ENCODE data around the gene KRTAP10-8.
"Not testable (repeated sequence)": the region's sequence is repeated elsewhere in the genome, so short reads cannot be mapped to it uniquely, and the experiment has no call there.

Gene KRTAP10-8

DNA sequence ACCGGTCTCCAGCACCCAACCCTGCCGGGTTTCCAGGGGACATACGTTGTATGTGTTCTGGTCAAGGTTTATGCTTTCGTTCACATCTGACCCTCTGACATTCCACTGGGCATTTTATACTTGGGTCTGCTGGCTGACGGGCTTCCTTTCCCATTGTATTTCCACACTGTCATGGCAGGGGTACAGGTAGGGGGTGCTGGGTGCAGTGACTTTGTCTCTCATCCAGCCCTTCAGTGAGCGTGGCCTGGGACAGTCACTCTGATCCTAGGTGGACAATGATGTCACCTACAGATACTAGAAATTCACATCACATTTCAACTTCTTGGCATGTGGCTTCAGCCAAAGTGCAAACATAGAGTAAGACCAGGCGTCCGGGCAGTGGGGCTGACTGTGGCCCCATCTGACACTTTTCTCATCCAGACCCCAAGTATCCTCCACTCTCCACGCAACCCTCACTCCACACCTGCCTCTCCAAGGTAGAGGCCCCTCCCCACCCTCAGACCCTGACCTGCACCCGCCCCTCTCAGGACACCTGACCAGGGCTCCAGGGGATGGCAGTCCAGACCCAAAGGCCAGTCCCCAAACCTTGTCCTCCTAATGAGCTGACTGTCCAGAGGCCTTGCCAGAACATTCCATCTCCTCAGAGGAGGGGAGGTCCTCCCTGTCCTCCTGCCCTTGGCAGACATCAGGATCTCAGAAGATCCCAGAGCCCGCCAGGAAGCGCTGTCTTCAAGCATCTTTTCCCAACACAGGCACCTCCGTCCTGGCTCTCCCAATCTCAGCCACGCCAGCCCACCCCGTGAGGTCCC lies 24.5 kb downstream of the KRTAP10-8 start:
- Histone ChIP-seq H3K9me3 (replicated peaks in 1 of 2; ENCODE audit: control insufficient read depth in 2 of 2, insufficient read depth in 1 of 2, low read depth in 1 of 2, low read length in 2 of 2) (peaks cover 3% of the 10 kb centered on the region in 2 donors), H3K4ac (ENCODE audit: low read length) (no peak overlapping the region), H4K8ac (ENCODE audit: low read depth, low read length) (no peak overlapping the region), H3K4me2 (ENCODE audit: insufficient read depth, low read length, poor library complexity, severe bottlenecking) (no peak overlapping the region), H2BK120ac (ENCODE audit: low read depth, low read length) (no peak overlapping the region), H3K79me1 (ENCODE audit: low read depth, low read length) (no peaks in the 10 kb centered on the region), H2AK5ac (ENCODE audit: low read depth, low read length) (peak overlapping the region; percentile 59), H3K18ac (ENCODE audit: low read length) (peak overlapping the region; percentile 44), H4K91ac (ENCODE audit: low read depth, low read length, poor library complexity) (no peak overlapping the region), H2AFZ (ENCODE audit: low read length) (peak overlapping the region; percentile 90), H2BK12ac (ENCODE audit: low read length) (peak overlapping the region; percentile 99), H3K4me3 (ENCODE audit: low read length in 2 of 2) (no peak overlapping the region), H3K27ac (replicated peaks; ENCODE audit: low read length) (no peak overlapping the region), H2BK5ac (ENCODE audit: low read length) (no peak overlapping the region), H3K14ac (ENCODE audit: low read length) (no peak overlapping the region), H3K9ac (ENCODE audit: low read depth, low read length, poor library complexity) (no peak overlapping the region), H2BK15ac (ENCODE audit: low read length) (peak overlapping the region; percentile 96), H3K23ac (ENCODE audit: low read depth, low read length, poor library complexity) (no peak overlapping the region), H3K36me3 (replicated peaks in 1 of 2; ENCODE audit: control insufficient read depth in 2 of 2, insufficient read depth in 2 of 2, low read length in 2 of 2) (no peaks in the 10 kb centered on the region), H3K27me3 (ENCODE audit: control insufficient read depth in 3 of 3, insufficient read depth in 3 of 3, low read depth in 1 of 3, low read length in 3 of 3) (no peaks in the 10 kb centered on the region), H3K4me1 (ENCODE audit: control insufficient read depth in 2 of 2, insufficient read depth in 1 of 2, low read depth in 1 of 2, low read length in 2 of 2) (peaks cover 5 to 11% of the 10 kb centered on the region in 2 donors)
- whole genome bisulfite sequencing, 2 donors (ENCODE audit: extremely low coverage in 2 of 2, insufficient read length in 2 of 2, insufficient replicate concordance in 1 of 2), result no CpG with 5 or more reads among the region's 15 CpGs
- no peak for DNase-seq (ENCODE audit: low spot score)

- H3K27me3 ChIP-seq (ENCODE audit: control insufficient read depth in 3 of 3, insufficient read depth in 3 of 3, low read depth in 1 of 3, low read length in 3 of 3), result no peaks in the 10 kb centered on the region
- H3K4me2 ChIP-seq (ENCODE audit: insufficient read depth, low read length, poor library complexity, severe bottlenecking), result no peak within 1 kb of the TSS
- H2BK120ac ChIP-seq (ENCODE audit: low read depth, low read length), result no peak within 1 kb of the TSS
- H3K9ac ChIP-seq (ENCODE audit: low read depth, low read length, poor library complexity), result peak within 1 kb of the TSS; percentile 63
- H3K14ac ChIP-seq (ENCODE audit: low read length), result no peak within 1 kb of the TSS
- H4K91ac ChIP-seq (ENCODE audit: low read depth, low read length, poor library complexity), result no peak within 1 kb of the TSS
- H2AFZ ChIP-seq (ENCODE audit: low read length), result peak within 1 kb of the TSS; percentile 90
- H4K8ac ChIP-seq (ENCODE audit: low read depth, low read length), result no peak within 1 kb of the TSS
- no peak for DNase-seq (ENCODE audit: low spot score)
- peaks cover 2 to 3% of the 10 kb centered on the region in 2 donors for H3K9me3 ChIP-seq (replicated peaks in 1 of 2; ENCODE audit: control insufficient read depth in 2 of 2, insufficient read depth in 1 of 2, low read depth in 1 of 2, low read length in 2 of 2)
- peak within 1 kb of the TSS; percentile 99 for H2BK12ac ChIP-seq (ENCODE audit: low read length)
- H2AK5ac ChIP-seq (ENCODE audit: low read depth, low read length), result peak within 1 kb of the TSS; percentile 59
- H3K18ac ChIP-seq (ENCODE audit: low read length), result peak within 1 kb of the TSS; percentile 44
- WGBS, 2 donors (ENCODE audit: extremely low coverage in 2 of 2, insufficient read length in 2 of 2, insufficient replicate concordance in 1 of 2), result no CpG with 5 or more reads among the region's 21 CpGs
- peak within 1 kb of the TSS; percentile 29 for H3K23ac ChIP-seq (ENCODE audit: low read depth, low read length, poor library complexity)
- H3K79me1 ChIP-seq (ENCODE audit: low read depth, low read length), result no peaks in the 10 kb centered on the region
- no peak within 1 kb of the TSS for H3K4me3 ChIP-seq (ENCODE audit: low read length in 2 of 2)
- no peak within 1 kb of the TSS for H2BK5ac ChIP-seq (ENCODE audit: low read length)
- H3K4me1 ChIP-seq (ENCODE audit: control insufficient read depth in 2 of 2, insufficient read depth in 1 of 2, low read depth in 1 of 2, low read length in 2 of 2), result peaks cover 5 to 11% of the 10 kb centered on the region in 2 donors
- H3K4ac ChIP-seq (ENCODE audit: low read length), result no peak within 1 kb of the TSS
- no peaks in the 10 kb centered on the region for H3K36me3 ChIP-seq (replicated peaks in 1 of 2; ENCODE audit: control insufficient read depth in 2 of 2, insufficient read depth in 2 of 2, low read length in 2 of 2)
- peak within 1 kb of the TSS; percentile 96 for H2BK15ac ChIP-seq (ENCODE audit: low read length)
- H3K27ac ChIP-seq (replicated peaks; ENCODE audit: low read length), result no peak within 1 kb of the TSS
Observed at GRCh38 chr21:44637018-44637850, 25.4 kb downstream of the KRTAP10-8 start, which contains the start of gene KRTAP10-10. Gene KRTAP10-10, plus strand, starts transcription at chr21:44637356. Its CDS starts 62 bp downstream, at chr21:44637418.

- not testable (repeated sequence) for H3K27me3 ChIP-seq (ENCODE audit: control insufficient read depth in 3 of 3, insufficient read depth in 3 of 3, low read depth in 1 of 3, low read length in 3 of 3); H3K4me3 ChIP-seq (ENCODE audit: low read length in 2 of 2); H3K27ac ChIP-seq (replicated peaks; ENCODE audit: low read length); H4K91ac ChIP-seq (ENCODE audit: low read depth, low read length, poor library complexity); H3K79me1 ChIP-seq (ENCODE audit: low read depth, low read length); H3K23ac ChIP-seq (ENCODE audit: low read depth, low read length, poor library complexity); H3K4ac ChIP-seq (ENCODE audit: low read length); H2BK120ac ChIP-seq (ENCODE audit: low read depth, low read length); H3K18ac ChIP-seq (ENCODE audit: low read length); H4K8ac ChIP-seq (ENCODE audit: low read depth, low read length); H2BK15ac ChIP-seq (ENCODE audit: low read length); H3K9me3 ChIP-seq (replicated peaks in 1 of 2; ENCODE audit: control insufficient read depth in 2 of 2, insufficient read depth in 1 of 2, low read depth in 1 of 2, low read length in 2 of 2); H3K36me3 ChIP-seq (replicated peaks in 1 of 2; ENCODE audit: control insufficient read depth in 2 of 2, insufficient read depth in 2 of 2, low read length in 2 of 2); H2BK5ac ChIP-seq (ENCODE audit: low read length); H3K14ac ChIP-seq (ENCODE audit: low read length); DNase-seq (ENCODE audit: low spot score); H3K4me2 ChIP-seq (ENCODE audit: insufficient read depth, low read length, poor library complexity, severe bottlenecking); H2AK5ac ChIP-seq (ENCODE audit: low read depth, low read length)
- H2BK12ac ChIP-seq (ENCODE audit: low read length), result peak overlapping the region; percentile 67
- peaks cover 5 to 11% of the 10 kb centered on the region in 2 donors for H3K4me1 ChIP-seq (ENCODE audit: control insufficient read depth in 2 of 2, insufficient read depth in 1 of 2, low read depth in 1 of 2, low read length in 2 of 2)
- peak overlapping the region; percentile 90 for H2AFZ ChIP-seq (ENCODE audit: low read length)
- H3K9ac ChIP-seq (ENCODE audit: low read depth, low read length, poor library complexity), result peak overlapping the region; percentile 63
- no CpG with 5 or more reads among the region's 12 CpGs for WGBS, 2 donors (ENCODE audit: extremely low coverage in 2 of 2, insufficient read length in 2 of 2, insufficient replicate concordance in 1 of 2)
Observed at GRCh38 chr21:44637851-44638348, 26.0 kb downstream of the KRTAP10-8 start.
